K562 (cell line): ENCODE measurements around the gene FDX2. TPM values are rescaled to one million over a fixed set of nuclear protein-coding genes. Genes with fewer than 3 reads are reported as not detected.
A peak's percentile ranks its signal among the peaks of the same experiment; 100 is the strongest.

Experiments
- CEBPB ChIP-seq: fragments of 450-650 bp; IDR thresholded peaks from 2 replicates; pipeline ENCODE4 v1.6.1; 2016; ENCODE audit warnings: missing genetic modification characterization, missing compliant biosample characterization
- CREBBP ChIP-seq: IDR thresholded peaks from one replicate; pipeline ENCODE4 v1.6.1; 2012; ENCODE audit warnings: low read depth, mild to moderate bottlenecking, control low read depth, inconsistent platforms, low read length
- ELF1 ChIP-seq: fragments of 200-800 bp; sonication (Bioruptor generic); IDR thresholded peaks from 2 replicates; pipeline ENCODE4 v1.6.1; 2016; ENCODE audit warnings: missing genetic modification characterization, missing compliant biosample characterization
- JUND ChIP-seq, 2 experiments: IDR thresholded peaks; 2 replicates in 1 of 2; 3 replicates in 1 of 2; pipeline ENCODE4 v1.6.1; 2011; ENCODE audit warnings: borderline replicate concordance in 2 of 2, low read depth in 2 of 2, low read length in 2 of 2, improper control_type of control experiment in 1 of 2, missing biosample characterization in 1 of 2, missing genetic modification characterization in 1 of 2, missing genetic modification reagents in 1 of 2
- MEF2D ChIP-seq: conservative IDR thresholded peaks from 2 replicates; pipeline ENCODE4 v1.6.1; 2016; ENCODE audit warnings: low read depth, missing genetic modification characterization, missing compliant biosample characterization
- NCOA1 ChIP-seq: fragments of 450-650 bp; IDR thresholded peaks from 2 replicates; pipeline ENCODE4 v1.6.1; 2016; ENCODE audit warnings: low read depth
- NFE2L1 ChIP-seq: fragments of 450-650 bp; IDR thresholded peaks from 2 replicates; pipeline ENCODE4 v1.6.1; 2016; ENCODE audit warnings: missing genetic modification characterization, low read depth, mild to moderate bottlenecking, missing compliant biosample characterization, moderate library complexity, borderline replicate concordance
- NFXL1 ChIP-seq: fragments of 450-650 bp; formaldehyde crosslinking; IDR thresholded peaks from 2 replicates; pipeline ENCODE4 v1.4.0; 2021; ENCODE audit warnings: mild to moderate bottlenecking
- NR2C2 ChIP-seq, 2 experiments: fragments of 200-800 bp in 1 of 2; sonication (Bioruptor generic) in 1 of 2; sonication (generic) in 1 of 2; formaldehyde crosslinking in 1 of 2; IDR thresholded peaks; 2 replicates each; pipeline versions ENCODE4 v1.6.1 to v1.8.0; 2016 to 2022; ENCODE audit warnings: mild to moderate bottlenecking in 1 of 2, missing compliant biosample characterization in 1 of 2, missing genetic modification characterization in 1 of 2, missing genetic modification reagents in 1 of 2
- PATZ1 ChIP-seq: fragments of 250-450 bp; sonication (Bioruptor Pico); IDR thresholded peaks from 2 replicates; pipeline ENCODE4 v1.5.0; 2020; ENCODE audit warnings: mild to moderate bottlenecking, borderline replicate concordance
- POLR2G ChIP-seq: fragments of 200-400 bp; formaldehyde crosslinking; IDR thresholded peaks from 2 replicates; pipeline ENCODE4 v1.6.1; 2017; ENCODE audit warnings: low read depth, mild to moderate bottlenecking, antibody characterized with exemption, low read length, moderate library complexity
- POU5F1 ChIP-seq: fragments of 150-350 bp; IDR thresholded peaks from 2 replicates; pipeline ENCODE4 v1.6.1; 2014; ENCODE audit warnings: borderline replicate concordance, low read length, low read depth, mild to moderate bottlenecking; ENCODE audit not compliant: partially characterized antibody
- PTTG1 ChIP-seq: fragments of 450-650 bp; IDR thresholded peaks from 2 replicates; pipeline ENCODE4 v1.6.1; 2016; ENCODE audit warnings: low read depth, mild to moderate bottlenecking, missing genetic modification characterization, missing compliant biosample characterization
- ZBTB43 ChIP-seq: sonication (generic); formaldehyde crosslinking; IDR thresholded peaks from 2 replicates; pipeline ENCODE4 v1.8.0; 2023; ENCODE audit warnings: mild to moderate bottlenecking, missing genetic modification reagents
- ZNF224 ChIP-seq: sonication (generic); formaldehyde crosslinking; IDR thresholded peaks from 2 replicates; pipeline ENCODE4 v1.8.0; 2022; ENCODE audit warnings: mild to moderate bottlenecking, missing genetic modification reagents
- ZNF253 ChIP-seq: fragments of 250-450 bp; sonication (Bioruptor Pico); conservative IDR thresholded peaks from 2 replicates; pipeline ENCODE4 v1.6.1; 2021; ENCODE audit warnings: mild to moderate bottlenecking
- ZNF395 ChIP-seq: fragments of 200-800 bp; sonication (Bioruptor generic); IDR thresholded peaks from 2 replicates; pipeline ENCODE4 v1.6.1; 2017; ENCODE audit warnings: missing genetic modification characterization, missing compliant biosample characterization
- ZNF511 ChIP-seq: sonication (generic); formaldehyde crosslinking; IDR thresholded peaks from 2 replicates; pipeline ENCODE4 v1.8.0; 2022; ENCODE audit warnings: mild to moderate bottlenecking, missing genetic modification reagents
- ZNF518B ChIP-seq: fragments of 250-450 bp; sonication (Bioruptor Pico); IDR thresholded peaks from 2 replicates; pipeline ENCODE4 v1.5.0; 2021; ENCODE audit warnings: mild to moderate bottlenecking, moderate library complexity
- polyA plus RNA-seq, 8 experiments: library from polyadenylated mRNA; depleted of rRNA in 4 of 8; stranded (reverse) in 5 of 8; unstranded in 3 of 8; fragments of >200 nt; fragmentation: Nextera tagmentation in 2 of 8; fragmentation: Illumina TruSeq in 1 of 8; extraction: Ambion mirVana in 2 of 8; extraction: Trizol in 1 of 8; gene quantifications; 2 replicates each; pipeline versions ENCODE4 v1.2.1 to v1.2.3, GENCODE V29; 2011 to 2014; ENCODE audit warnings: inconsistent platforms in 1 of 8, missing spikeins in 1 of 8
- total RNA-seq, 7 experiments: library from RNA; depleted of rRNA in 6 of 7; stranded (reverse); fragments of >200 nt in 6 of 7; fragmentation: Illumina TruSeq in 2 of 7; extraction: Trizol in 2 of 7; gene quantifications; 2 replicates each; pipeline versions ENCODE4 v1.2.1 to v1.2.3, GENCODE V29; 2011 to 2021; ENCODE audit warnings: low replicate concordance in 1 of 7

Gene FDX2
- total and polyA plus RNA-seq, 9 of the 15 experiments (the other 6 are each of a cell fraction or from before 2014, with no cell fraction given) = 2.5 to 49.8 (median 29.7) TPM

GRCh38 chr19:10346509-10346908 is 30.7 kb upstream of the FDX2 start (continued):
- TF ChIP-seq JUND (IDR thresholded peaks at IDR 0.05; ENCODE audit: borderline replicate concordance, low read depth, low read length) (peak; percentile 46; the same call in 1 of the 2 replicates), JUND (tag; IDR thresholded peaks at IDR 0.05; ENCODE audit: borderline replicate concordance, low read depth, low read length) (no peak), POU5F1 (no peak), ZNF253 (CRISPR knock-in tag) (no peak), NFXL1 (CRISPR knock-in tag) (no peak), ZNF518B (CRISPR knock-in tag) (no peak), MEF2D (tag) (no peak), ELF1 (tag) (no peak), ZNF224 (no peak), CREBBP (no peak), NFE2L1 (tag) (no peak), CEBPB (tag) (peak; percentile 99), ZBTB43 (no peak), PATZ1 (no peak), NR2C2 (CRISPR knock-in tag; IDR thresholded peaks at IDR 0.05) (no peak), NR2C2 (tag; IDR thresholded peaks at IDR 0.05) (no peak; the same call in 1 of the 2 replicates), ZNF511 (no peak), POLR2G (no peak), NCOA1 (no peak), ZNF395 (CRISPR knock-in tag) (no peak), PTTG1 (tag) (no peak)
